HG02678 (cell line): ENCODE results near the gene CENPVL3.
"Not testable (repeated sequence)": the region's sequence is repeated elsewhere in the genome, so short reads cannot be mapped to it uniquely, and the experiment has no call there.

ENCODE experiments used
- ATAC-seq: cut with Tn5 transposase; IDR thresholded peaks from one replicate; pipeline ENCODE4 v1.9.1; 2021; ENCODE audit warnings: mild to moderate bottlenecking, moderate library complexity; ENCODE audit not compliant: unreplicated experiment

CENPVL3 gene

DNA sequence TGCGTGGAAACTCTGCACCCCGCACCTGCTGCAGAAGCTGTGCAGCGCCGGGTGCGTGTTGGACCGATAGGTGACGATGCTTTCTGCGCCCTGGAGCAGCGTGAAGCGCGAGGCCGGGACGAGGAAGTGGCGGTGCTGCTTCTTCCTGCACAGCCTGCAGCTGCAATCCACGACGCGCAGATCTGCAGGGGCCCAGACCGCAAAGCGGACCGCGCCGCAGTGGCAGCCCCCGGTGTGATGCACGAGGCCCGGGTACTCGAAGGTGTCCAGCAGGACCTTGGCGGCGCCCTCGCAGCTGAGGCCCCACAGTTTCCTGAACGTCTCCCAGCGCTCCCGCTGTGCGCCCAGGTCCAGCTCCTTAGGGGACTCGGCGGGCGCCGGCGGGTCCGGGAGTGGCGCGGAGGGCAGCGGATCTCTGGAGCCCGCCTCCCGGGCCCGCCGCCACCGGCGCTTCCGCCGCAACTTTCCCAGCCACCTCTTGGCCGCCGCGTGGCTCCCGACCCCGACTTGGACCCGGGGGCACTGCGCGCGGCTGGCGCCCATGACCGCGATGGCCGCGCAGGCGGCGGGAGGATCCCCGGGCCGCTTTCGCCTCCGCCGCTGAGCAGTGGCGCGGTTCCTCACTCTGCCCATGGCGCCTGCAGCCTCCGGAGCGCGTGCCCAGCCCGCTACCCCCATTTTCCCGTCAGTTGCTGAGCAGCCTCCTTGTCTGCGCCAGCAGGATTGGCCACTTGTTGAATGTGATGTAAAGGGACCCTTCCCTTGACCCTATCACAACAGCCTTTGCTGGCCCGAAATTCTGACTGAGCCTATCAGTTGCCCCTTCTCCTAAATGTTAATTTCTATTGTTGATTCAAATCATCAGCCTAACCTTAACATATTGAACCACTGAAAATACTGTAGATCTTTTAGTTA, at the start of gene CENPVL3:
Gene CENPVL3 (minus strand): TSS at position 672 of the 915 bp plus-strand sequence. CDS start 39 bp downstream, at position 633.
- ATAC-seq = not testable (repeated sequence)

DNA sequence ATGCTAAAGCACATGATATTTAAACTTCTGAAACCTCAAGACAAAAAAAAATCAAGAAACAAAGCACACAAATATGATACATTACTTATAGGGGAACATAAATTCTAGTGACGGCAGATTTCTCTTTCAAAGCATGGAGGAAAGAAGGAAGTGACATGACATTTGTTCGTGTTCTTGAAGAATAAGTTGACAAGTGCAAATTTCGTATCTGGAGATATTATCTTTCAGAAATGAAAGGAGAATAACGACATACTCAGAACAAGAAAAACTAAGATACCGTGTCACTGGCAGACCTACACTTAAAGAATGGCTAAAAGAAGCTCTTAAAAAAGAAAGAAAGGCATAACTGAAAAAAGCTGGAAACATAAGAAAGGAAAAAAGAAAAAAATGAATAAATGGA, 47.3 kb upstream of the CENPVL3 start:
- no peak for ATAC-seq

DNA sequence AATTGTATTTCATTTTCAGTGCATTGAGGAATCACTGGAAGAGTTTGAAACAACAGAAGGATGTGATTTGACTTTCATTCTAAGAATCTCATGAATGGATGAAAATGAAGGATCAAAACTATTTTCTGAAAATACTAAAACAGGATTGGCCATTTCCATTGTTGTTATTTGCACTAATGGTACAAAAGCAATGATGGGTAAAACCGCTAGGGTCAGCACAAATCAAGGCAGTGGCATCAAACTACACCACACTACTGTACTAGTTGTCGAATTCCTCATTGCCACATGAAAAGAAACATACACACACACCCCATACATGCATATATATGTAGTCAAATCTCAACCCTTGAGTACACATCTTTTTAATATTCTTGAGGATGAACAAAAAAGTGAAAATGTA, 24.7 kb upstream of the CENPVL3 start:
- ATAC-seq = no peak

DNA sequence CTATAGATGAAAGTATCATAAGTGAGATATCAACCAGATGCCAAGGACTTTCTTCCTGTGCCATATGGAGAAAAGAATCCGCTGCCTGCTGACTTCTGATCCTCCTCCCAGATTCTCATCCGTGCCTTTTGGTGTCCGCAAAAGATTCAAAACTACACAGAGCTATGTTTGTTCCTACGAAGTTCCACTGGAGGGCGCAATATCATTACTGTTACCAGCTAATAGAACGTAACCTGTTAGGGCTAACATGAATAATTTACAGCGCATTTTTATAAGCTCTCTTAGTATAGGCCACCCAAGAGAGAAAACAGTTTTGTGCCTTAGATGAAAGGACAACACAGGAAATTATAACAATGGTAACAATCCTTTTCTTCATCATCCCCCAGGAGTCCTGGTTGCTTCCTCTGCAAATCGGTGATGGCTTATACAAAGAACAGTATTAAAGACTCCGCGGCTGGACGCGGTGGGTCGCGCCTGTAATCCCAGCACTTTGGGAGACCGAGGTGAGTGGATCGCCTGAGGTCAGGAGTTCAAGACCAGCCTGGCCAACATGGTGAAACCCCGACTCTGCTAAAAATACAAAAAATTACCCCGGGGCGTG, 22.8 kb upstream of the CENPVL3 start:
- no peak for ATAC-seq

DNA sequence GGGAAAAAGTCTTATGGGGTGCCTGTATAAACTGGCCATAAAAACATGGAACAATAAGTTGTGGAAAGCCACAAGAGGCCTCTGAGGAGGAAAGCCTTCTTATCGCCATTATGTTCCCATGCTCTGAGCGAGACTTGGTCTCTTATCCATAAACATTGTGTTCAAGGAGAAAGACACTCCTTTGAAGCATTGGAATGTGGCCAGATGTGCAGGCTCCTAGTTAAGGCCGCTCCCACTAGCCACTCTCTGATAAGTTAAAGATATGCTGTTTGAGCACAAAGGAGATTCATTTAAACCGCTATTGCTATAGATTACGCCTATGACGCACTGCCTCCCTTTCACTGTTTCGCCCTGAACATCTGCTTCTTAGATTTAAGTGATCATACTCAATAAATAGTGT, 17.8 kb upstream of the CENPVL3 start:
- ATAC-seq = not testable (repeated sequence)

DNA sequence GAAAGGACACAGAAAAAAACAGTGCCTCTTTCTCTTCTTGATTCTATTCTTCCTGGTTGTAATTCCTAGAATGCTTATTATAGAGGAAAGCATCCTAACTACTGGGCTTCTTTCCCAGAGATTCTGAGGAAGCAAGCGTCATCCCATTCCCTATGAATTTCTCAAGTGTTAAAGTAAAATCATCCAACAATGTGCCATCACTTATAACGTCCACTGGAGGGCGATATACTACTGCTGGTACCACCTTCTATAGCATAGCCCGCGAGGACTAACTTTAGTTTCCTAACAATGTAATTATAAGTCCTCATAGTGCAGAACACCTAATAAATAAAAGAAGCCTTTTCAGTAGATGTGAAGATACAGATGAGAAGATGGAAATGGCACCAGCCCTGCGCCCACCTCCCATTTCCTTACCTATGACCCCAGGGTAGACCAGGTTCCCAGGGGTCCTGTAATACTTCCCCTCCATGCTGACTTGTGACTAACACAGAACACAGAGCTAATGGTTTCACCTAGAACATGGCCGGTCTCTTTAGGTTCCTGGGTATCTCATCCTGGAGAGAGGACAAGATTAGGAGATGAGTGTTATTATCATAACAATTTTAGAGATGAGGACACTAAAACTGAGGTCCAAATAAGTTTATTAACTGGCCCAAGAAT, 4.2 kb downstream of the CENPVL3 start:
- ATAC-seq = no peak

DNA sequence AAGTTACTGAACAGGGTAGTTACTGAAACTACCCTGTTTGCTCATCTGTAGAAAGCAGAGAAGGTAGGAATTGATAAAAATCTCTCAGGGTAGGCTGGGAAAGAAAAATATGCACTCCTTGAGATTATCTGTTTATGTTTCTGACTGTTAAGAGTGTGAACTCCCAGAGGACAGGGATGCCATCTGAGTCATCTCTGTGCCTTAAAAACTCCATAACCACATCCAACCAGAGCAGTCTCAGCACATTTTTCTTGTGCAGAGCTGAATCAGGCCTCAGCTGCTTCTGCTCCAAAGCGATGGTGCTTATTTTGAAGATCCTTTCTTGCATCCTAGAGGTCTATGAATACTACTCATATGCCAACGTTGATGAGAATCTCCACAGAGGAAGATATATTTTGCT, 9.9 kb downstream of the CENPVL3 start:
- ATAC-seq = no peak

DNA sequence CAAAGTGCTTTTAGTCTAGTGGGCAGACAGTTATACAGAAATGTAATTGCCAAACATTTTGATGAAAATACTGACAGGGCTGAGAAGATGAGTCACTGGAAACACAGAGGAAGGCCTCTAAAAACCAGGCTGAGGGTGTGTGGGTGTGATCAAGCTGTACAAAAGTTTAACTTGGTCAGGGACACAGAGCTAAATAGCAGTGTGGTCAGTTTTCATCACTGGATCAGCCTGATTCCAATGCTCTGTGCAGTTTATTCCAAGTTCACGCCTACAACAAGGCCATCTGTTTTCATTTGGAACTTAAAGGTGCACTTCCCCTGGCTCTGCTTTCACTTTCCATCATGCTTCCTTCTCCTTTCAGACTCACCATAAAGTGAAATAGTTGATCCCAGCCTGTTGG, 10.6 kb downstream of the CENPVL3 start:
- ATAC-seq = no peak

DNA sequence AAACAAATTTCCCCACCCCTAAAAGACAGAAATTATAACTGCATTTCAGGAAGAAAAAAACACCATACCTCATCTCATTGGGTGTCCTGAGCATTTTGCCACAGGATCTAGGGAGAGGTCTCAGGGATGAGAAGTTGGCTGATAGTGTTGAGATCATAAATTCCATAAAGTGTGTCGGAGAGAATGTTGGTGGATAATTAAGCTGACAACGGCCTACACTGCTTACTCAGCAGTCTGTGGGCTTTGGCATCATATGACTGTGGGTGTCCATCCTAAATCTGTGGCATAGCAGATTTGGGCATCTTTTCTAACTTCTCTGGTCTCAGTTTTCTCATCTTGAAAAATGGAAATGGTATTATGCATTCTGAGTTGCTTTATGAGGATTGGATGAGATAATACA, 12.3 kb downstream of the CENPVL3 start:
- ATAC-seq = no peak

DNA sequence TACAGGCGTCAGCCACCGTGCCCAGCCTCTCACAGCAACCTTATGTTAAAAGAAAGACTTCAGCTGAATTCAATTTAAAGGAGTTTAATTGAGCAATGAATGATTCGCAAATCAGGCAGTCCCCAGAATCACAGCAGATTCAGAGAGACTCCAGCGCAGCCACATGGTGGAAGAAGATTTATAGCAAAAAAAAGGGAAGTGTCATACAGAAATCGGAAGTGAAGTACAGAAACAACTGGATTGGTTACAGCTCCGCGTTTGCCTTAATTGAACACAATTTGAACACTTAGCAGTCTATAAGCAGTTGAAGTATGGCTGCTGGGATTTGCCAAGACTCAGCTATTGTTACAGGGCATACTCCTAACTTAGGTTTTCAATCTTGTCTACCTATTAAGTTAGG, 19.8 kb downstream of the CENPVL3 start:
- no peak for ATAC-seq

DNA sequence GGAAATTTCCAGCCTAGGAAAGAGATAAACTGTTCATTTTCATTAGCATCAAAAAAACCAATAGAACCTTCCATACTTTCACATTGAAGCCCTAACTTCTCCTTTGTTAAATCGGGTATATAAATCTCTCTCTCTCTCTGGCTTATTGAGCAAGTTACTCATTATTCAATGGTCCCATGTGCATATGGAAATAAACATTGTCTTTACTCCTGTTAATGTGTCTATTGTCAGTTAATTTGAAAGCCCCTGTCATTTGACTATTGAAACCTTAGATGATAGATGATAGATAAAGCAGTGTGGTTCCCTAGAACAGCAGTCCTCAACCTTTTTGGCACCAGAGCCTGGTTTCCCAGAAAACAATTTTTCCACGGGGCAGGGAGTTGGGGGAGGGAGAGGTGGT, 46.8 kb downstream of the CENPVL3 start:
- no peak for ATAC-seq

DNA sequence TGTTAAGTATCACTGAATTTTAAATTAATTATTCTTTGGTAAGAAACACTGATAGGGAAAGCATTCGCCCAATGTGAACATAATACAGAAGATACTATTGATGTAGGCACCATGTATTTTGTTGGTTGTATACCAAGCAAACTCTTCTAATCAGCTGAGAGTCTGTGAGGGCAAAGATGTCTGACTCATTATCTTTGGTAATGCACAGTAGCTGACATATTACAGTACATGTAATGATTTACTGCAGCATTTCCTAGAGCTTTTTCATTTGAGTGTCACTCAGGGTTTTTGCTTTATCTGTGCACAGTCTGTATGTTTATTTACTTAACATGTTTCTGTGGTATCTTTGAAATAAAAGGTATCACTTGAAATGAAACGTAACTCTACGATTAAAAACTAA, 49.2 kb downstream of the CENPVL3 start:
- no peak for ATAC-seq

DNA sequence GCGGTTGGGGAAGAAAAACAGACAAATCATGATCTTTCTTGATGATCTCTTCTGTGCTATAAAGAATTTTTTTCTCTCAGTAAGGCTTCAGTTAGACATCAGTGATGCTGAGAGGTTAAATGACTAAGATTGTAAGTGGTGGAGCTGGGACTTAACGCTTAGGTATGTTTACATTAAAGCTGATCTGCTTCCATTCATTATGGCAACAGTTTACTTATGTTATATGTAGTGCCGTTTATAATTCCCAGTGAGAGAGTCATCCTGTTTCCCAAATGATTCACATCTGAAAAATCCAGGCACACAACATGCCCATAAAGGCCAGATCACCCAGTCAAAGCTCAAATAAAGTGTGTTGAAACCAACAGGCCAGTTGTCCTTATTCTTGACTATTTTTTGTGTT, 50.1 kb downstream of the CENPVL3 start:
- ATAC-seq = no peak
